Measurements from ENCODE around the gene RXFP1.

DNA sequence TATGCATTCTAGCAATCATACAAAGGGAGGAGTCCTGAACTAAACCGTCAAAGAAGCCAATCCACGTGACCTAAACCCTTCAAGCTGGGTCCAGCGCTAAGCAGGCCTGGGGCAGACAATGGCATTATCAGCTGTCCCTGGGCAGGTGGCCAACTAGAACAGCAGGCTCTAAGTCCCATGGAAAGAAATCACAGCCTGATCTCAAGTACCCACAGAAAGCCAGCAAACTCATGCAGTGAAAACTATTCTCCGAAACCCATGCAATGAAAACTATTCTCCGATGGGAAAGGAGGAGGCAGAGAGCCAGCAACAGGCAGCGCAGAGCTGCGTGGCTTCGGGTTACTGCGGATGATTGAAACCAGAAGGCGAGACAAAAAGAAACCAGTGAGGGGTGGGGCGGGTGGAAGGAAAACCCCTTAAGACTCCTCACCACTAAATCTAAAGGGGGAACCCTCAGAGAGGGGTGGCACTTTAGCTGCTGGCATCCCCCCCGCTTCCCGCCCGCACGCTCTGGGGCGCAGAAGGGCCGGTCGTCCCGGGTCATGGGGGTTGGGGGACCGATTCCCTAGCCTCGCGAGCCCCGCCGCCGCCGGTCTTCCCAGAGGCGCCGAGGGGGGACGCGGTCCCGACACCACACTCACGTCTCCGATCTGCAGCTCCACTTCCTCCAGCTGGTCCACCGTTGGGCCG lies 149.4 kb downstream of the RXFP1 start:
- TF ChIP-seq, protein P1, sequence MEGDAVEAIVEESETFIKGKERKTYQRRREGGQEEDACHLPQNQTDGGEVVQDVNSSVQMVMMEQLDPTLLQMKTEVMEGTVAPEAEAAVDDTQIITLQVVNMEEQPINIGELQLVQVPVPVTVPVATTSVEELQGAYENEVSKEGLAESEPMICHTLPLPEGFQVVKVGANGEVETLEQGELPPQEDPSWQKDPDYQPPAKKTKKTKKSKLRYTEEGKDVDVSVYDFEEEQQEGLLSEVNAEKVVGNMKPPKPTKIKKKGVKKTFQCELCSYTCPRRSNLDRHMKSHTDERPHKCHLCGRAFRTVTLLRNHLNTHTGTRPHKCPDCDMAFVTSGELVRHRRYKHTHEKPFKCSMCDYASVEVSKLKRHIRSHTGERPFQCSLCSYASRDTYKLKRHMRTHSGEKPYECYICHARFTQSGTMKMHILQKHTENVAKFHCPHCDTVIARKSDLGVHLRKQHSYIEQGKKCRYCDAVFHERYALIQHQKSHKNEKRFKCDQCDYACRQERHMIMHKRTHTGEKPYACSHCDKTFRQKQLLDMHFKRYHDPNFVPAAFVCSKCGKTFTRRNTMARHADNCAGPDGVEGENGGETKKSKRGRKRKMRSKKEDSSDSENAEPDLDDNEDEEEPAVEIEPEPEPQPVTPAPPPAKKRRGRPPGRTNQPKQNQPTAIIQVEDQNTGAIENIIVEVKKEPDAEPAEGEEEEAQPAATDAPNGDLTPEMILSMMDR (conservative IDR thresholded peaks at IDR 0.05 in 1 of 2, IDR thresholded peaks at IDR 0.05 in 1 of 2; ENCODE audit: extremely low read depth in 1 of 2, insufficient read depth in 1 of 2, low read depth in 1 of 2, low read length in 2 of 2) = no peak
- no peak for TF ChIP-seq EZH2 (IDR thresholded peaks at IDR 0.05; ENCODE audit: borderline replicate concordance, low read length)

Data from mammary epithelial cell (primary cell).